HCT116 (cell line): ENCODE data around the gene RFX3. TPM values are rescaled to one million over a fixed set of nuclear protein-coding genes. Genes with fewer than 3 reads are reported as not detected.

Experiments
- ATAC-seq: fragments of 200-7000 bp; cut with Tn5 transposase; 2 replicates; pipeline ENCODE4 v1.9.1; 2020; ENCODE audit warnings: mild to moderate bottlenecking, moderate library complexity
- BruUV-seq: library from RNA; stranded (reverse); fragments of 400-500 nt; replicated peaks from 2 replicates; lab custom pipeline; 2021; lab: Mats Ljungman, UMichigan
- CTCF ChIA-PET: fragments of 300-600 bp; sonication (Branson Sonifier 250); formaldehyde crosslinking; loops from one replicate; lab custom pipeline; 2021; ENCODE audit warnings: antibody characterized with exemption; lab: Charles Lee
- POLR2A ChIA-PET: fragments of 300-600, 350-600 bp; sonication (Branson Sonifier 250); formaldehyde crosslinking; loops from one replicate; lab custom pipeline; 2021; ENCODE audit warnings: antibody characterized with exemption; lab: Charles Lee
- RAD21 ChIA-PET, 2 experiments: fragments of 300-600 bp; sonication (Branson Sonifier 250); formaldehyde crosslinking; loops; one replicate each; lab custom pipeline; 2023; ENCODE audit warnings: low total read pairs in 2 of 2; ENCODE audit not compliant: uncharacterized antibody in 2 of 2, unreplicated experiment in 2 of 2, low non-redundant PET in 1 of 2; lab: Charles Lee
- DNase-seq: peaks from one replicate; pipeline ENCODE4 v3.0.0-alpha.2; 2010; ENCODE audit warnings: low read depth, low spot score
- H2AFZ ChIP-seq: fragments of 200-600 bp; shearing (Covaris generic), sonication (generic); 2 replicates; pipeline ENCODE4 v1.6.1; 2017; ENCODE audit warnings: low read depth, mixed run types, mixed read lengths, antibody characterized with exemption, low read length; ENCODE audit not compliant: poor library complexity, severe bottlenecking
- H3K27ac ChIP-seq: 2 replicates; pipeline ENCODE4 v1.5.1; 2012; ENCODE audit warnings: low read depth, low read length
- H3K27me3 ChIP-seq: fragments of 200-600 bp; sonication (generic); 2 replicates; pipeline ENCODE4 v1.6.1; 2016; ENCODE audit warnings: mixed run types, low read length, mixed read lengths; ENCODE audit not compliant: insufficient read depth
- H3K36me3 ChIP-seq, 2 experiments: fragments of 200-500 bp in 1 of 2; fragments of 200-600 bp in 1 of 2; sonication (Bioruptor generic) in 1 of 2; sonication (generic) in 1 of 2; 2 replicates each; pipeline versions ENCODE4 v1.5.1 to v1.6.1; 2014 to 2016; ENCODE audit warnings: low read length in 2 of 2, inconsistent platforms in 1 of 2, mixed read lengths in 1 of 2, mixed run types in 1 of 2; ENCODE audit not compliant: insufficient read depth in 2 of 2, control insufficient read depth in 1 of 2
- H3K4me1 ChIP-seq, 2 experiments: fragments of 200-600 bp in 1 of 2; sonication (generic) in 1 of 2; 2 replicates each; pipeline versions ENCODE4 v1.5.1 to v1.6.1; 2012 to 2017; ENCODE audit warnings: low read length in 2 of 2, inconsistent platforms in 1 of 2, mild to moderate bottlenecking in 1 of 2, mixed read lengths in 1 of 2, mixed run types in 1 of 2, moderate library complexity in 1 of 2; ENCODE audit not compliant: insufficient read depth in 2 of 2, control insufficient read depth in 1 of 2
- H3K4me2 ChIP-seq: fragments of 200-600 bp; sonication (generic); 2 replicates; pipeline ENCODE4 v1.6.1; 2017; ENCODE audit warnings: mixed run types, low read length, mixed read lengths
- H3K4me3 ChIP-seq, 2 experiments: fragments of 200-600 bp in 1 of 2; sonication (generic) in 1 of 2; replicated peaks in 1 of 2; 2 replicates each; pipeline ENCODE4 v1.5.1; 2011 to 2016; ENCODE audit warnings: low read length in 2 of 2, control low read depth in 1 of 2, low read depth in 1 of 2, mild to moderate bottlenecking in 1 of 2, mixed read lengths in 1 of 2, mixed run types in 1 of 2
- H3K79me2 ChIP-seq: fragments of 200-600 bp; sonication (generic); 2 replicates; pipeline ENCODE4 v1.6.1; 2017; ENCODE audit warnings: mild to moderate bottlenecking, mixed run types, low read length, moderate library complexity, mixed read lengths; ENCODE audit not compliant: insufficient read depth
- H3K9ac ChIP-seq: fragments of 200-600 bp; sonication (generic); 2 replicates; pipeline ENCODE4 v1.6.1; 2016; ENCODE audit warnings: low read length, mixed read lengths
- H3K9me2 ChIP-seq: fragments of 200-600 bp; sonication (generic), shearing (Covaris generic); 2 replicates; pipeline ENCODE4 v1.6.1; 2017; ENCODE audit warnings: mixed run types, mild to moderate bottlenecking, moderate library complexity; ENCODE audit not compliant: insufficient read depth
- H3K9me3 ChIP-seq, 2 experiments: fragments of 200-500 bp in 1 of 2; fragments of 200-600 bp in 1 of 2; sonication (Bioruptor generic) in 1 of 2; sonication (generic) in 1 of 2; 2 replicates each; pipeline ENCODE4 v1.6.1; 2014 to 2017; ENCODE audit warnings: low read length in 2 of 2, mixed read lengths in 2 of 2, inconsistent platforms in 1 of 2, low read depth in 1 of 2, mild to moderate bottlenecking in 1 of 2, mixed run types in 1 of 2, moderate library complexity in 1 of 2; ENCODE audit not compliant: control insufficient read depth in 1 of 2, insufficient read depth in 1 of 2
- H4K20me1 ChIP-seq: fragments of 200-600 bp; sonication (generic), shearing (Covaris generic); 2 replicates; pipeline ENCODE4 v1.6.1; 2017; ENCODE audit warnings: mixed run types, mild to moderate bottlenecking, moderate library complexity; ENCODE audit not compliant: insufficient read depth
- ATF3 ChIP-seq: IDR thresholded peaks from 2 replicates; pipeline ENCODE4 v1.6.1; 2012
- CTCF ChIP-seq, 3 experiments: fragments of 200-600 bp in 1 of 3; sonication (generic) in 1 of 3; IDR thresholded peaks in 2 of 3; conservative IDR thresholded peaks in 1 of 3; 2 replicates each; pipeline ENCODE4 v1.5.1; 2012 to 2017; ENCODE audit warnings: low read depth in 2 of 3, low read length in 2 of 3, antibody characterized with exemption in 1 of 3, borderline replicate concordance in 1 of 3, control low read depth in 1 of 3, mild to moderate bottlenecking in 1 of 3, mixed read lengths in 1 of 3, mixed run types in 1 of 3, moderate library complexity in 1 of 3; ENCODE audit not compliant: insufficient read depth in 1 of 3
- EGR1 ChIP-seq: IDR thresholded peaks from 2 replicates; pipeline ENCODE4 v1.6.1; 2012; ENCODE audit warnings: low read depth
- ELF1 ChIP-seq: IDR thresholded peaks from 2 replicates; pipeline ENCODE4 v1.6.1; 2012; ENCODE audit warnings: low read depth, borderline replicate concordance
- JUND ChIP-seq: IDR thresholded peaks from 2 replicates; pipeline ENCODE4 v1.6.1; 2012
- POLR2A ChIP-seq: IDR thresholded peaks from 2 replicates; pipeline ENCODE4 v1.7.0; 2011; ENCODE audit warnings: borderline replicate concordance; ENCODE audit not compliant: insufficient read depth, insufficient read length; ENCODE audit errors: extremely low read depth
- POLR2AphosphoS5 ChIP-seq: IDR thresholded peaks from 2 replicates; pipeline ENCODE4 v1.6.1; 2011; ENCODE audit warnings: mild to moderate bottlenecking, low read depth, low read length, moderate library complexity
- SRF ChIP-seq: IDR thresholded peaks from 2 replicates; pipeline ENCODE4 v1.6.1; 2012; ENCODE audit warnings: low read depth
- YY1 ChIP-seq: IDR thresholded peaks from 2 replicates; pipeline ENCODE4 v1.6.1; 2011; ENCODE audit warnings: low read length, low read depth, moderate library complexity, mild to moderate bottlenecking; ENCODE audit not compliant: insufficient replicate concordance; ENCODE audit errors: extremely low read depth
- ZBTB33 ChIP-seq: IDR thresholded peaks from 2 replicates; pipeline ENCODE4 v1.6.1; 2011; ENCODE audit warnings: mild to moderate bottlenecking, low read length, moderate library complexity; ENCODE audit not compliant: insufficient replicate concordance; ENCODE audit errors: extremely low read depth
- ZNF274 ChIP-seq: fragments of 200-500 bp; sonication (Bioruptor generic); IDR thresholded peaks from 2 replicates; pipeline ENCODE4 v1.6.1; 2014; ENCODE audit warnings: mild to moderate bottlenecking, low read depth, low read length, inconsistent platforms
- intact Hi-C: fragments of 100-400 bp; cut with micrococcal nuclease; formaldehyde crosslinking; loops from 2 replicates; pipeline ENCODE4 v1.10.0; 2022
- total RNA-seq: library from RNA; stranded (reverse); gene quantifications from one replicate; pipeline ENCODE4 v1.2.1, GENCODE V29; 2021; ENCODE audit not compliant: unreplicated experiment
- TF ChIP-seq, protein P1 (sequence below): IDR thresholded peaks from 2 replicates; pipeline ENCODE4 v1.6.1; 2012

Gene RFX3
- total RNA-seq, 1 experiment from 2014 or later, result 11.8 TPM

DNA sequence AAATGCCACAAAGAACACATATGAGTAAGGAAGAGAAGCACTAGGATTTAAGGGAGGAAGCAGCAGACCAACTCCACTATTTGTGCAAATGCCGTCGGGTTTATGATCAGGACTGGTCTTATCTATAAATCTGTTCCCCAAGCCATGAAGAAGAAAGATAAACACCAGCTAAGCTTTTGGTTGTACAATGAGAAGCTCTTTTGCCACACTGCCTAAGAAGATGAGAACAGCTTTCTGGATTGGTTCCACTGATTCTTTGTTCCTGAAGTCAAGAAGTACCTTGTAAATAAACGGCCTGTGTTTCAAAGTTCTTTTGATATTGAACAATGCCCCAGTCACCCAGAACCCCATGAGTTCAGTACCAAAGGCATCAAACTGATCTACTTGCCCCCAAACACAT is 93.9 kb downstream of the RFX3 start:
- no peak for TF ChIP-seq ZNF274
- no peak for TF ChIP-seq POLR2AphosphoS5
- TF ChIP-seq CTCF (IDR thresholded peaks at IDR 0.05 in 2 of 3, conservative IDR thresholded peaks at IDR 0.05 in 1 of 3; ENCODE audit: borderline replicate concordance in 1 of 3, insufficient read depth in 1 of 3, low read depth in 2 of 3, low read length in 2 of 3), result no peak
- no peak for TF ChIP-seq YY1
- no peak for TF ChIP-seq ELF1
- no peak for TF ChIP-seq EGR1
- TF ChIP-seq, protein P1, sequence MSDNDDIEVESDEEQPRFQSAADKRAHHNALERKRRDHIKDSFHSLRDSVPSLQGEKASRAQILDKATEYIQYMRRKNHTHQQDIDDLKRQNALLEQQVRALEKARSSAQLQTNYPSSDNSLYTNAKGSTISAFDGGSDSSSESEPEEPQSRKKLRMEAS, result no peak
- TF ChIP-seq SRF, result no peak
- TF ChIP-seq JUND, result no peak
- no peak for TF ChIP-seq ATF3
- no peak for TF ChIP-seq POLR2A
- TF ChIP-seq ZBTB33, result no peak
- TF ChIP-seq, all 23 proteins: peak for 0
- ChIA-PET CTCF (interaction anchor here (4.0 kb wide), 1 partner anchor 10 kb away, joined by 22 read pairs; no protein-coding TSS in a partner anchor), POLR2A (no interaction called here), RAD21 (no interaction called here)
- Histone ChIP-seq H3K79me2 (no peaks in the 10 kb centered on the region), H3K36me3 (no peaks in the 10 kb centered on the region), H3K9ac (no peak overlapping the region), H2AFZ (no peak overlapping the region), H3K4me3 (no peak overlapping the region), H3K4me2 (no peak overlapping the region), H4K20me1 (no peaks in the 10 kb centered on the region), H3K9me3 (no peaks in the 10 kb centered on the region), H3K27ac (no peak overlapping the region), H3K9me2 (no peaks in the 10 kb centered on the region), H3K27me3 (no peaks in the 10 kb centered on the region), H3K4me1 (no peaks in the 10 kb centered on the region)
- no peak for ATAC-seq
- no TSS peak for BruUV-seq
- intact Hi-C loops, result no loop called here
- no peak for DNase-seq
